HEK293 (cell line): ENCODE measurements around the gene TIGD2.

Experiments
- CTCF ChIA-PET: fragments of 350-600 bp; formaldehyde crosslinking; extraction: SDS; loops from one replicate; lab custom pipeline; 2021; ENCODE audit warnings: antibody characterized with exemption; lab: Yijun Ruan, JAX
- POLR2A ChIA-PET: fragments of 300-600 bp; formaldehyde crosslinking; extraction: SDS; loops from one replicate; lab custom pipeline; 2020; ENCODE audit warnings: antibody characterized with exemption, inconsistent platforms; lab: Yijun Ruan, JAX
- H3K27ac ChIP-seq: fragments of 200-500 bp; sonication (Bioruptor generic); 2 replicates; pipeline ENCODE4 v1.5.1; 2014; ENCODE audit warnings: low read depth, low read length, control low read depth, inconsistent platforms; ENCODE audit errors: extremely low read depth
- H3K36me3 ChIP-seq, 2 experiments: fragments of 200-500 bp in 1 of 2; sonication (Bioruptor generic) in 1 of 2; 1 replicate in 1 of 2; 2 replicates in 1 of 2; pipeline ENCODE4 v1.5.1; 2014 to 2017; ENCODE audit warnings: inconsistent platforms in 2 of 2, low read length in 2 of 2; ENCODE audit not compliant: control insufficient read depth in 2 of 2, insufficient read depth in 1 of 2
- H3K4me1 ChIP-seq: fragments of 200-500 bp; sonication (Bioruptor generic); 2 replicates; pipeline ENCODE4 v1.5.1; 2014; ENCODE audit warnings: mild to moderate bottlenecking, low read length, inconsistent platforms; ENCODE audit not compliant: control insufficient read depth, insufficient read depth
- H3K4me3 ChIP-seq: 2 replicates; pipeline ENCODE4 v1.5.1; 2011; ENCODE audit warnings: low read depth, mild to moderate bottlenecking, control low read depth, low read length, moderate library complexity
- H3K9me3 ChIP-seq: fragments of 200-500 bp; sonication (Bioruptor generic); 2 replicates; pipeline ENCODE4 v1.5.1; 2014; ENCODE audit warnings: low read depth, low read length, inconsistent platforms; ENCODE audit not compliant: control insufficient read depth, insufficient read depth
- BCL11A ChIP-seq: fragments of 450-650 bp; formaldehyde crosslinking; IDR thresholded peaks from 2 replicates; pipeline ENCODE4 v1.5.1; 2016; ENCODE audit warnings: low read depth, missing biosample characterization, missing genetic modification characterization
- HOXA7 ChIP-seq: sonication (generic); formaldehyde crosslinking; IDR thresholded peaks from 2 replicates; pipeline ENCODE4 v1.8.1; 2022; ENCODE audit warnings: missing genetic modification reagents, borderline replicate concordance
- IKZF3 ChIP-seq: fragments of 450-650 bp; IDR thresholded peaks from 2 replicates; pipeline ENCODE4 v1.5.0; 2018; ENCODE audit warnings: missing biosample characterization, mild to moderate bottlenecking, missing genetic modification characterization, moderate library complexity
- KLF1 ChIP-seq: fragments of 450-650 bp; formaldehyde crosslinking; IDR thresholded peaks from 2 replicates; pipeline ENCODE4 v1.5.1; 2016; ENCODE audit warnings: missing biosample characterization, missing genetic modification characterization
- OVOL3 ChIP-seq: fragments of 450-650 bp; formaldehyde crosslinking; IDR thresholded peaks from 2 replicates; pipeline ENCODE4 v1.5.1; 2016; ENCODE audit warnings: missing biosample characterization, missing genetic modification characterization
- PRDM1 ChIP-seq: fragments of 450-650 bp; formaldehyde crosslinking; IDR thresholded peaks from 2 replicates; pipeline ENCODE4; 2016; ENCODE audit warnings: missing biosample characterization, missing genetic modification characterization
- SCRT1 ChIP-seq: fragments of 450-650 bp; formaldehyde crosslinking; IDR thresholded peaks from 2 replicates; pipeline ENCODE4 v1.5.1; 2016; ENCODE audit warnings: missing biosample characterization, missing genetic modification characterization, borderline replicate concordance
- SCRT2 ChIP-seq: fragments of 450-650 bp; formaldehyde crosslinking; IDR thresholded peaks from 2 replicates; pipeline ENCODE4 v1.5.1; 2016; ENCODE audit warnings: missing biosample characterization, missing genetic modification characterization
- ZBTB1 ChIP-seq: fragments of 450-650 bp; formaldehyde crosslinking; IDR thresholded peaks from 2 replicates; pipeline ENCODE4 v1.5.1; 2016; ENCODE audit warnings: missing biosample characterization, missing genetic modification characterization
- ZBTB21 ChIP-seq: fragments of 450-650 bp; formaldehyde crosslinking; IDR thresholded peaks from 2 replicates; pipeline ENCODE4 v1.5.1; 2017; ENCODE audit warnings: missing biosample characterization, missing genetic modification characterization
- ZBTB48 ChIP-seq: fragments of 450-650 bp; formaldehyde crosslinking; IDR thresholded peaks from 2 replicates; pipeline ENCODE4 v1.5.1; 2016; ENCODE audit warnings: missing biosample characterization, missing genetic modification characterization
- ZBTB7A ChIP-seq: fragments of 450-650 bp; formaldehyde crosslinking; IDR thresholded peaks from 2 replicates; pipeline ENCODE4 v1.5.1; 2016; ENCODE audit warnings: low read depth, missing biosample characterization, missing genetic modification characterization
- ZNF138 ChIP-seq: fragments of 450-650 bp; formaldehyde crosslinking; IDR thresholded peaks from 2 replicates; pipeline ENCODE4 v1.5.1; 2016; ENCODE audit warnings: missing biosample characterization, missing genetic modification characterization, borderline replicate concordance
- ZNF19 ChIP-seq: fragments of 450-650 bp; formaldehyde crosslinking; IDR thresholded peaks from 2 replicates; pipeline ENCODE4; 2016; ENCODE audit warnings: missing biosample characterization, missing genetic modification characterization, low read depth
- ZNF221 ChIP-seq: fragments of 450-650 bp; formaldehyde crosslinking; IDR thresholded peaks from 2 replicates; pipeline ENCODE4 v1.5.1; 2017; ENCODE audit warnings: missing biosample characterization, missing genetic modification characterization, borderline replicate concordance
- ZNF341 ChIP-seq: fragments of 450-650 bp; formaldehyde crosslinking; IDR thresholded peaks from 2 replicates; pipeline ENCODE4; 2016; ENCODE audit warnings: low read depth, missing biosample characterization, missing genetic modification characterization
- ZNF391 ChIP-seq: fragments of 450-650 bp; formaldehyde crosslinking; IDR thresholded peaks from 2 replicates; pipeline ENCODE4 v1.5.1; 2016; ENCODE audit warnings: low read depth, missing biosample characterization, missing genetic modification characterization, borderline replicate concordance
- ZNF521 ChIP-seq: fragments of 450-650 bp; formaldehyde crosslinking; IDR thresholded peaks from 2 replicates; pipeline ENCODE4 v1.5.1; 2017; ENCODE audit warnings: missing biosample characterization, mild to moderate bottlenecking, missing genetic modification characterization
- ZNF544 ChIP-seq: fragments of 450-650 bp; formaldehyde crosslinking; IDR thresholded peaks from 2 replicates; pipeline ENCODE4 v1.5.0; 2017; ENCODE audit warnings: missing biosample characterization, missing genetic modification characterization
- ZNF558 ChIP-seq: fragments of 450-650 bp; formaldehyde crosslinking; IDR thresholded peaks from 2 replicates; pipeline ENCODE4 v1.5.1; 2016; ENCODE audit warnings: missing biosample characterization, missing genetic modification characterization
- ZNF654 ChIP-seq: fragments of 450-650 bp; formaldehyde crosslinking; IDR thresholded peaks from 2 replicates; pipeline ENCODE4 v1.5.1; 2016; ENCODE audit warnings: low read depth, missing biosample characterization, missing genetic modification characterization
- ZNF660 ChIP-seq: fragments of 450-650 bp; IDR thresholded peaks from 2 replicates; pipeline ENCODE4 v1.5.1; 2018; ENCODE audit warnings: missing biosample characterization, mild to moderate bottlenecking, missing genetic modification characterization
- ZNF701 ChIP-seq: fragments of 450-650 bp; formaldehyde crosslinking; IDR thresholded peaks from 2 replicates; pipeline ENCODE4 v1.5.1; 2016; ENCODE audit warnings: missing biosample characterization, missing genetic modification characterization
- ZNF747 ChIP-seq: fragments of 450-650 bp; formaldehyde crosslinking; IDR thresholded peaks from 2 replicates; pipeline ENCODE4 v1.5.1; 2016; ENCODE audit warnings: missing biosample characterization, missing genetic modification characterization
- ZSCAN30 ChIP-seq: fragments of 450-650 bp; IDR thresholded peaks from 2 replicates; pipeline ENCODE4 v1.5.1; 2018; ENCODE audit warnings: missing biosample characterization, mild to moderate bottlenecking, missing genetic modification characterization, moderate library complexity
- TF ChIP-seq, protein P1 (sequence below): fragments of 450-650 bp; formaldehyde crosslinking; IDR thresholded peaks from 2 replicates; pipeline ENCODE4 v1.5.1; 2016; ENCODE audit warnings: missing biosample characterization, missing genetic modification characterization
- TF ChIP-seq, protein P2 (sequence below): fragments of 450-650 bp; formaldehyde crosslinking; IDR thresholded peaks from 2 replicates; pipeline ENCODE4 v1.5.1; 2017; ENCODE audit warnings: missing biosample characterization, missing genetic modification characterization
- TF ChIP-seq, protein P3 (sequence below): sonication (generic); formaldehyde crosslinking; IDR thresholded peaks from 2 replicates; pipeline ENCODE4 v1.8.1; 2022; ENCODE audit warnings: mild to moderate bottlenecking, moderate library complexity, missing genetic modification reagents

TIGD2 gene

DNA sequence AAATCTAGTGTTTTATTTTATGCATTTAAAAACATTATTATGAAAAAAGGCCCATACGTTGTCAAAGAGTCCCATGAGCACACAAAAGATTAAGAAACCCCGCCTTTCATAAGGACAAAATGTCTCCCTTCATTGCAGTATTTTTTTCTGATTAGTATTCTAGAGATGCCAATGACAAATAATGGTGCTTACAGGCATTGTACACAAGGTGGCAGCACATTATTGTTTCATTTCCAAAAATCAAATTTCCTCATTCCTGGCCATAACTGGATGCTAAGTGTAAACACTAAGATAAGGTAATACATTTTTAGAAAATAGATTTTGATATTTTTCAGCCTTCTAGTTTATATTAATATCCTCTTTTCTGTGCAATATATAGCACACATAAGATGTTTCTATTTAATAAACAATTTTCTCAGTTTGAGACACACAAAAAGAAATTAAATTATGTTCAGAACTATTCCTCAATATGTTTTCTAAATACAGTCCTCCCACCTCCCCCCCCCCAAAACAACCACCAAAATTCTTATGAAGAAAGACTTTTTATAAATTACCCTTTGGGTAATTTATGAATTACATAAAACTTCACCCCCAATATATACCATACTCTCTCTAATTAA is 47.7 kb downstream of the TIGD2 start:
- H3K27ac ChIP-seq: no peak overlapping the region
- no peak overlapping the region for H3K4me3 ChIP-seq
- no peaks in the 10 kb centered on the region for H3K4me1 ChIP-seq
- no peaks in the 10 kb centered on the region for H3K36me3 ChIP-seq
- H3K9me3 ChIP-seq: no peaks in the 10 kb centered on the region
- TF ChIP-seq ZBTB48 (tag by site-specific recombination) (no peak), ZNF654 (peak; percentile 71)
- TF ChIP-seq, all 188 proteins: peak for 1
- POLR2A ChIA-PET: no interaction called here
- CTCF ChIA-PET: interaction anchor here (0.7 to 1.2 kb wide), 8 partner anchors 14 to 729 kb away, joined by 3 to 6 read pairs (median 4); no protein-coding TSS in a partner anchor

DNA sequence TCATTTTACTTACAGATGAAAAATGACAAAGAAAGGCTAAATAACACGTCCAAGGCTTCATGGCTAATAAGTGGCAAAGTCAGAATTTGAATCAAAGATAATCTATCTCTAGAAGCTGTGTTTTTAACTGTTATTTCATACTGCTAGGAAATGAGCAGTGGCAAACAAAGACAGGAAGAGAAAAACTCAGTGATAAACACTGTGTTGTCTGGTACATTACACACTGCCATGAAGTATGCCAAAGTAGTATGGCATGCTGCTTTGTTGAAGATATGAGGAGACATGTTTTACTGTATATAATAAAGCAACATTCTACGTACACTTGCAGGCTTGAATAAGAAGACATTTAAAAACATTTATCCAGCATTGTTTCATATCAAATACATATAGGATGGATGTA is 49.5 kb downstream of the TIGD2 start:
- H3K27ac ChIP-seq: no peak overlapping the region
- ChIA-PET POLR2A (no interaction called here), CTCF (interaction anchor here (0.9 kb wide), 1 partner anchor 106 kb away, joined by 3 read pairs; no protein-coding TSS in a partner anchor)
- H3K9me3 ChIP-seq: no peaks in the 10 kb centered on the region
- TF ChIP-seq BCL11A (tag by site-specific recombination) (no peak), SCRT1 (tag by site-specific recombination) (no peak), KLF1 (tag by site-specific recombination) (no peak), ZNF138 (tag by site-specific recombination) (no peak), ZNF341 (no peak), ZNF391 (no peak), ZSCAN30 (tag by site-specific recombination) (no peak), SCRT2 (no peak), ZNF544 (tag by site-specific recombination) (no peak), ZBTB21 (tag by site-specific recombination) (no peak), HOXA7 (CRISPR knock-in tag) (no peak), ZBTB7A (tag by site-specific recombination) (no peak), ZNF221 (tag by site-specific recombination) (no peak)
- TF ChIP-seq, protein P1, sequence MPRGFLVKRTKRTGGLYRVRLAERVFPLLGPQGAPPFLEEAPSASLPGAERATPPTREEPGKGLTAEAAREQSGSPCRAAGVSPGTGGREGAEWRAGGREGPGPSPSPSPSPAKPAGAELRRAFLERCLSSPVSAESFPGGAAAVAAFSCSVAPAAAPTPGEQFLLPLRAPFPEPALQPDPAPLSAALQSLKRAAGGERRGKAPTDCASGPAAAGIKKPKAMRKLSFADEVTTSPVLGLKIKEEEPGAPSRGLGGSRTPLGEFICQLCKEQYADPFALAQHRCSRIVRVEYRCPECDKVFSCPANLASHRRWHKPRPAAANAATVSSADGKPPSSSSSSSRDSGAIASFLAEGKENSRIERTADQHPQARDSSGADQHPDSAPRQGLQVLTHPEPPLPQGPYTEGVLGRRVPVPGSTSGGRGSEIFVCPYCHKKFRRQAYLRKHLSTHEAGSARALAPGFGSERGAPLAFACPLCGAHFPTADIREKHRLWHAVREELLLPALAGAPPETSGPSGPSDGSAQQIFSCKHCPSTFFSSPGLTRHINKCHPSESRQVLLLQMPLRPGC (tag by site-specific recombination): no peak
- H3K4me3 ChIP-seq: no peak overlapping the region
- no peaks in the 10 kb centered on the region for H3K36me3 ChIP-seq
- no peaks in the 10 kb centered on the region for H3K4me1 ChIP-seq

DNA sequence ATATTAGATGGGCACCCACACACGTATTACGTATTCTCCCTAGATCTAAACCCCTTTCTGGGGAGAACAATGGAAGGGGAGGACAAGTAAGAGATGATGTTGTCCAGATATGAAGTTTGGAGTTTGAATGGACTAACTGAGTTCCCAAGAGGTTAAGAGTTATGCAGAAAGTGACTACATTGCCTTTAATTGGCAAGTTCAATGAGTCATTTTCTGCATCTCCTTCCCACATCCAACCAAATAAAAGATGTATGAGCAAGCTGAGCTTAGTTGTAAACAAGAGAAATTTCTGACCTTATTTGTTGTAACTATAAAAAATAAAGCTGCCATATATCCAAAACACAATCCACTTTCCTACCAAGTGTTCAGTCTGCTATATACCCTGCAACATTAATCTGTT is 50.5 kb downstream of the TIGD2 start:
- H3K27ac ChIP-seq: no peak overlapping the region
- H3K36me3 ChIP-seq: no peaks in the 10 kb centered on the region
- no peaks in the 10 kb centered on the region for H3K4me1 ChIP-seq
- POLR2A ChIA-PET: no interaction called here
- CTCF ChIA-PET: interaction anchor here (0.9 kb wide), 1 partner anchor 11 kb away, joined by 4 read pairs; no protein-coding TSS in a partner anchor
- TF ChIP-seq ZNF19 (tag by site-specific recombination) (no peak), ZNF747 (no peak), ZNF701 (tag by site-specific recombination) (no peak), ZNF138 (tag by site-specific recombination) (no peak), ZNF521 (tag by site-specific recombination) (no peak), ZBTB1 (tag by site-specific recombination) (no peak), OVOL3 (tag by site-specific recombination) (no peak), SCRT1 (tag by site-specific recombination) (no peak), PRDM1 (tag by site-specific recombination) (no peak), ZNF660 (no peak), ZNF221 (tag by site-specific recombination) (no peak), ZNF558 (tag by site-specific recombination) (no peak), IKZF3 (tag by site-specific recombination) (no peak)
- TF ChIP-seq, protein P2, sequence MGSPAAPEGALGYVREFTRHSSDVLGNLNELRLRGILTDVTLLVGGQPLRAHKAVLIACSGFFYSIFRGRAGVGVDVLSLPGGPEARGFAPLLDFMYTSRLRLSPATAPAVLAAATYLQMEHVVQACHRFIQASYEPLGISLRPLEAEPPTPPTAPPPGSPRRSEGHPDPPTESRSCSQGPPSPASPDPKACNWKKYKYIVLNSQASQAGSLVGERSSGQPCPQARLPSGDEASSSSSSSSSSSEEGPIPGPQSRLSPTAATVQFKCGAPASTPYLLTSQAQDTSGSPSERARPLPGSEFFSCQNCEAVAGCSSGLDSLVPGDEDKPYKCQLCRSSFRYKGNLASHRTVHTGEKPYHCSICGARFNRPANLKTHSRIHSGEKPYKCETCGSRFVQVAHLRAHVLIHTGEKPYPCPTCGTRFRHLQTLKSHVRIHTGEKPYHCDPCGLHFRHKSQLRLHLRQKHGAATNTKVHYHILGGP (tag by site-specific recombination): no peak
- TF ChIP-seq, protein P3, sequence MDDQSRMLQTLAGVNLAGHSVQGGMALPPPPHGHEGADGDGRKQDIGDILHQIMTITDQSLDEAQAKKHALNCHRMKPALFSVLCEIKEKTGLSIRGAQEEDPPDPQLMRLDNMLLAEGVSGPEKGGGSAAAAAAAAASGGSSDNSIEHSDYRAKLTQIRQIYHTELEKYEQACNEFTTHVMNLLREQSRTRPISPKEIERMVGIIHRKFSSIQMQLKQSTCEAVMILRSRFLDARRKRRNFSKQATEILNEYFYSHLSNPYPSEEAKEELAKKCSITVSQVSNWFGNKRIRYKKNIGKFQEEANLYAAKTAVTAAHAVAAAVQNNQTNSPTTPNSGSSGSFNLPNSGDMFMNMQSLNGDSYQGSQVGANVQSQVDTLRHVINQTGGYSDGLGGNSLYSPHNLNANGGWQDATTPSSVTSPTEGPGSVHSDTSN (CRISPR knock-in tag): no peak
- H3K4me3 ChIP-seq: no peak overlapping the region
- H3K9me3 ChIP-seq: no peaks in the 10 kb centered on the region
